ENCODE measurements around the gene ZNF32. TPM values are rescaled to one million over a fixed set of nuclear protein-coding genes. Genes with fewer than 3 reads are reported as not detected.

ZNF32 gene
- total RNA-seq, 1 experiment from 2014 or later, result 14.6 TPM

GRCh38 chr10:43666552-43666951 is 17.9 kb upstream of the ZNF32 start:
- no CpG with 5 or more reads among the region's 9 CpGs for WGBS (ENCODE audit: extremely low coverage, insufficient read length, low lambda C conversion rate)
- no peaks in the 10 kb centered on the region for H3K4me1 ChIP-seq (ENCODE audit: insufficient read depth, low read length)

More at GRCh38 chr10:43666552-43666951, 17.9 kb upstream of the ZNF32 start:
- Histone ChIP-seq H4K91ac (ENCODE audit: insufficient read length, low read depth, low read length) (no peak overlapping the region), H2BK5ac (ENCODE audit: insufficient read length, low read length) (no peak overlapping the region), H3K9me3 (ENCODE audit: control insufficient read depth, low read depth, low read length) (no peaks in the 10 kb centered on the region), H3K14ac (ENCODE audit: insufficient read depth, low read length) (no peak overlapping the region), H3K27me3 (ENCODE audit: insufficient read depth, low read length) (no peaks in the 10 kb centered on the region), H2BK12ac (ENCODE audit: insufficient read length, low read depth, low read length) (no peak overlapping the region), H3K9ac (ENCODE audit: extremely low read depth, insufficient read length, low read length) (no peak overlapping the region), H3K79me2 (ENCODE audit: insufficient read depth, low read length) (no peaks in the 10 kb centered on the region), H2BK20ac (ENCODE audit: low read depth, low read length, poor library complexity, severe bottlenecking) (no peak overlapping the region), H2BK15ac (ENCODE audit: low read depth, low read length) (no peak overlapping the region), H3K23me2 (ENCODE audit: insufficient read length, low read depth, low read length, poor library complexity, severe bottlenecking) (peaks cover 7% of the 10 kb centered on the region), H2AFZ (ENCODE audit: low read length) (no peak overlapping the region), H3T11ph (ENCODE audit: low read length) (no peak overlapping the region), H3K4me2 (ENCODE audit: insufficient read depth, insufficient read length, low read length) (no peak overlapping the region), H3K18ac (ENCODE audit: insufficient read length, low read depth, low read length) (no peak overlapping the region), H3K4ac (ENCODE audit: low read depth, low read length) (no peak overlapping the region), H4K5ac (ENCODE audit: insufficient read length, low read depth, low read length) (no peak overlapping the region), H3K56ac (ENCODE audit: insufficient read length, low read depth, low read length) (no peak overlapping the region), H3K79me1 (ENCODE audit: insufficient read depth, low read depth, low read length, poor library complexity, severe bottlenecking) (no peaks in the 10 kb centered on the region), H2AK5ac (ENCODE audit: insufficient read length, low read length) (no peak overlapping the region), H4K8ac (replicated peaks; ENCODE audit: insufficient read length, low read depth, low read length) (no peak overlapping the region), H2BK120ac (ENCODE audit: low read depth, low read length, poor library complexity, severe bottlenecking) (no peak overlapping the region), H3K23ac (ENCODE audit: insufficient read length, low read depth, low read length) (no peak overlapping the region), H3K27ac (ENCODE audit: insufficient read length, low read depth, low read length) (no peak overlapping the region), H4K20me1 (ENCODE audit: control insufficient read depth, insufficient read depth, insufficient read length) (no peaks in the 10 kb centered on the region)
- no peaks in the 10 kb centered on the region; a peak in 1 of 7 replicates for H3K36me3 Mint-ChIP-seq (ENCODE audit: insufficient read depth in 1 of 3, low read depth in 3 of 3)
- peaks cover 0 to 12% of the 10 kb centered on the region in 2 experiments; a peak in 3 of 5 replicates for H3K9me3 Mint-ChIP-seq
- DNase-seq, result no peak
- no peak overlapping the region for H3K4me3 Mint-ChIP-seq
- no peak overlapping the region for H3K27ac Mint-ChIP-seq
- no peak for TF ChIP-seq CTCF (conservative IDR thresholded peaks at IDR 0.05)
- H3K4me1 Mint-ChIP-seq, result peaks cover 9 to 10% of the 10 kb centered on the region in 2 experiments; a peak in 3 of 4 replicates
- H3K27me3 Mint-ChIP-seq (ENCODE audit: low read depth), result peaks cover 30% of the 10 kb centered on the region

Data from H9 (cell line).